GM21367 (cell line): ENCODE data around the gene RERE.

ENCODE experiments used
- ATAC-seq: cut with Tn5 transposase; IDR thresholded peaks from one replicate; pipeline ENCODE4 v1.9.1; 2021; ENCODE audit not compliant: unreplicated experiment

The RERE gene

DNA sequence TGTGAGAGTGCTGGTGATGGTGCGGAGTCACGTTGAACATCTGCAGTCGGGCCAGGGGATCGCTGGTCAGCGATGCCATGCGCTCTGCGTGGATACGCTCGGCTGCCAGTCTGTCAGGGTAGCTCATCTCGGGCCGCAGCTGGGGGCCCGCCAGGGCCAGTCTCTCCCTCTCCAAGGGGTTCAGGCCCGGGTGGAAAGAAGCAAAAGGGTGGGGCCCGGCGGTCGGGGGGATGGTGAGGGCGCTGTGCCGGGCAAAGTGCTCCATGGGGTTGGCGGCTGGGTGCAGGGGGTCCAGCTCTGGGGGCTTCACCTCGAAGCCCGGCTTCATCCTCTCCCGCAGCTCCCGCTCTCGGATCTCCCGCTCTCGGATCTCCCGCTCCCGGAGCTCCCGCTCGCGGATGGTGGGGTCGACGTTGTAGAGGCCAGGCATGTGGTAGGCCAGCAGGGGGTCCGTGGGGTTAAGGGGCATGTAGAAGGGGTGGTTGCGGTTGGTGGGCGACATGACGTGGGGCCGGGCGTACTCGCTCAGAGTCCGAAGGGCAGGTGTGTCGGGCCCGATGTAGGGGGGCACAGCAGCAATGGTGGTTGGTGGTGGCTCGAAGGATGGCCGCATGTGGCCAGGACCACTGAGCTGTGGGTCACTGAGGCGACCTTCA is 459.1 kb downstream of the RERE start:
- ATAC-seq: no peak

DNA sequence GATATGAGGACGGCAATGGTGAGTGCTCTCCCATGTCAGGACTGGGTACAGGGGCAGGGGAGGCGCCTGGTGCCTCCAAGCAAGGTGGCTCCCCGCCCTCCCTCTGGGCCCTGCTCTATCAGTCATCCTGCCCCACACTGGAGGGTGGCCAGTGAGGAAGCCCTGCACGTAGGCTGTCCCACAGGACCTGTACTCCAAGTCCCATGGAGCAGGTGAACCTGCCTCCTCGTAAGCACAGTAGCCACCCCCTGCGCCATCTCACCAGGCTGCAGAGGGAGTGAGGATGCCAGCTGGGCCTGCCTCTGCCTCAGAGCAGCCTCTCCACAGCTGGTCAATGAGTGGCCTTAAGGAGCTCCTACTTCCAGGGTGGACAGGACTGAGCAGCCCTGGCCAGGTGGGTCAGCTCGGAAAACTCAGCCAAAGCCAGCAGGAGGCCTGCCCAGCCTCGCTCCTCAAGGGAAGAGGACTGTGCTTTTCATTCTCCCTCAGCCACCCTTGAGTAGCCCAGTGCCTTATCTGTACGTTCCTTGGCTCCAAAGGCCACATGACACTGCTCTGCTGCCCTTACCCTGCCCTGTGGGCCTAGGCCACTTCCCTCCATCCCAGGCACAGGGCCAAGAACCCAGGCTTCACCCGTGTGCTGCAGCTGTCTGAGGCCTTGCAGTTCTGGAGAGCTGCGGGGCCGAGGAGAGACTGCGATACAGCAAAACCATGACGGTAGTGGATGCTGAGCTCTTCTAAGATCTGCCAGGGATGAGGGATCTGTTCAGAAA is 459.9 kb downstream of the RERE start:
- no peak for ATAC-seq

DNA sequence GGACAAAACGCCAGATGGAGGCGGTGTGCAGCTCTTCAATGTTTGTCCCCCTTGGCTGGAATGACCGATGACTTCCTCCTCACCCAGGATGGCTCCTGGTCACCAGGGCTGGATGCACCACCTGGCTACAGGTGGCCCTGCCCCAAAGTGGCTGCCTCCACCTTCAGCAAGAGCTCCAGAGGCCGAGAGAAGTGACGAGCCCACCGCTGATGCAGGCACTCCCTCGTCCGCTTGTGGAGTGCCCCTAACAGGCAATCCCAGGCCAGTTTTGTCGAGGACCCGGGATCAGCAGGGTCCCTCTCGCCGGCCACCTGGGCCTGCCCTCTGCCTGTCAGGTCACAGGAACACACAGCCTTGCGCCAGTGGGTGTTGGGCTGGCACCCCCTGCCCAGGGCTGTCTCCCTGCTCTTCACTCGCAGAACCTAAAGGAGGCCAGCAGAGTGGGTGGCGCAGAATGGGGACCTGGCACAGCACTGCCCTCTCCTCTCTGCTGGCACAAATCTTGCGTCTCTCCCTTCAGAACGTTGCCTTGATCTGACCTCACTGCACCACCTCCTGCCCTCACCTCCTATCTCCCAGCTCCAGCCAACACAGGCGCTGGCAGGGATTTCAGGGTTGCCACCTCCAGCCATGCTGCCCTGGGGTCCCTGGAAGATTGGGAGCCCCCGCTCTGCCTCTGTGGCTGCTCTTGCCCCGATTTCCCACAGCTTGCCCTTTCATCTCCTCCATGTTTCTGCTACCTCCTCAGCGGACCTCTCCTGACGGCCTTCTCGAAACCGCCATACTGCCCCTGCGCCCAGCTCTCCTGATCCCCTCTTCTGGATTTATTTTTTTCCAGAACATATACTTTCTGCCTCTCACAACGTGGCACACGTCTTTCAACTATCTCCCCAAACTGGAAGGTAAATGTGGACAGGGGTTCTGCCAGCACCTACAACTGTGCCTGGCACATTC is 460.9 kb downstream of the RERE start:
- no peak for ATAC-seq

DNA sequence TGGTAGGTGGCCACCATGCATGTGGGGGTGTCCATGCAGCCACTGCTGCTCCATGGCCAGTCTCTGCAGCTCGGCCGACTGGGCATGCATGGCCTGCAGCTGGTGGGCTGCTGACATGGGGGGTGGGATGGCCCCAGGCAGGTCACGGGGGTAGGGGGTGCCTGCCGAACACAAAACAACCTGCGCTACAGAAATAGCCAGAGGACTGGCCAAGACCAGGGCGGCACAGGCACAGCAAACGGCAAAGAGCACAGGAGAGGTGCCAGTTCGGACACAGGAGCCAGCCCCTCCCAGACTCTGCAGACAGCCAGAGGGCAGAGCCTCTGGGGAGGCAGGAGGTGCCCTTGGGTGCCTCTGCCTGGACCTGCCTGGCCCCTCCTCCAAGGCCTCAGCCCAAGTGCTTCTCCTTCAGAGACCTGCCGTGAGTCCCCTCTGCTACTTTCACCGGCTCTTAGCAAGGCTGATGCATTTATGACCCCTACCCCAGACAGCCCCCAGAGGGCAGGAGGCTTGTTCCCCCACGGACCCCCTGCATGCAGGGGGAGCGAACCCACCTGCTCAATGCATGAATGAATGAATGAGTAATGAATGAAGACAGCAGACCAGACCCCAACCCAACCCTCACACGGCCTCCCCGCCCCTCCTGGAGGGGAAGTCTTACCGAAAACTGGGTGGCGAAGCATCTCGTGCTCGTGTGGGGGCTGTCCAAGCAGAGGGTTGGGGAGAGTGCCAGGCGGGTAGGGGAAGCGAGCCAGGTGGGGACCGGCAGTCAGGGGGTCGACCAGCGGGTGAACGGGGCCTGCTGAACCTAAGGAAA is 461.8 kb downstream of the RERE start:
- no peak for ATAC-seq

DNA sequence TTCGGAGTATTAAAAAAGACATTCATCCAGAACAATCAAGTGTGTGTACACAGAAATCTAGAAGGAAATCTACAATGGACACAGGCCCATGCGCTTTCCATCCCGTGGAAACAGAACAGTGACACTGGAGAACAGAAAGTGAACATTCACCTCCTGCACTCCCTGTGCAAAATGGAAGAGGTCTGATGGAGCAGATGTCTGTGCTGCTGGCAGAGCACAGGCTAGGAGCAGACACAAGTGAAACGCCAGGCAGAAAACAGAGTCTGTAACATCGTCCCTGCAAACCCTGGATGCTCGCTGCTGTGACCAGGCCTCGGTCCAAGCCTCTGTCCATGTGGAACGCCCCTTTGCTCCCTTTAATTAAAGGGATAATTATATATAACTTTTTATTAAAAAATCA is 463.4 kb downstream of the RERE start:
- ATAC-seq: no peak

DNA sequence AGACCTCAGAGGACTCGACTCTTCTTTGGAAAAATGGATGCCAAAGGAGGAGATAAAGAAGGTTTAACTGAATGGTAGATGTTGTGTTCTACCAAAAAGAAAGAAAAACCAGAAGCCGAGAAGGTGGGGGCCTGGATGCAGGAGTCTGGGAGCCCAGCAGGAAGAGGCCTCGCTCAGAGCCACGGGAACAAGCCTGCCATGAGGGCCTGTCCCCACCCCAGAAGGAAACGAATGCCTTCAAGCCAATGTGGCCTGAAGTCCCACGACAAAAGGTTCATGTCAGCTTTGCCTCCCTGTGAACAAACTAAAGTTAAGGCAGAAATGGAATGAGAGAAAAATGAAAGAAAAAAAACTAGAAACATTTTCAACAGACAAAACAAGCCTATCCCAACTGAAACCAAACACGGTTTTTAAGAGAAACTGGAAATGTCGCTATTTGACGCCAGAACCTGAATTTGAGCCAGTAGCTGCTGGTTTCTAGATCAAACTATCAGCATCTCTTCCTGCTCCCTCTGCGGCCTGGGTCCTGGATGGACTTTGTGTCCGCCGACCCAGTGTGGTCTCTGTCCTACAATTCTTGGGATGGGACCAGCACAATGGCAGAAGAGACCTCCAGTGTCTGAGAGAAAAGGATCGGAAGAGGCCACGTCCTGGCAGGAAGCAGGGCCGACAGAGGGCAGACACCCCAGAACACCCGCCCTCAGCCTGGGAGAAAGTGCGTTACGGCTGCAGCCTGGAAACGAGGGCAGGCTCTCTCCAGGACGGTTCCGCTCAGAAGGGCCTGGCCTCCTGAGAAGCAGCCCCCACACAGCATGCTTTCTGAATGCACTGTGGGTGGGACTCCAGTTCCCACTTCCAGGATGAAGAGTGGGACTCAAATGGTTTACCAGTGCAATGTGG is 464.3 kb downstream of the RERE start:
- no peak for ATAC-seq

DNA sequence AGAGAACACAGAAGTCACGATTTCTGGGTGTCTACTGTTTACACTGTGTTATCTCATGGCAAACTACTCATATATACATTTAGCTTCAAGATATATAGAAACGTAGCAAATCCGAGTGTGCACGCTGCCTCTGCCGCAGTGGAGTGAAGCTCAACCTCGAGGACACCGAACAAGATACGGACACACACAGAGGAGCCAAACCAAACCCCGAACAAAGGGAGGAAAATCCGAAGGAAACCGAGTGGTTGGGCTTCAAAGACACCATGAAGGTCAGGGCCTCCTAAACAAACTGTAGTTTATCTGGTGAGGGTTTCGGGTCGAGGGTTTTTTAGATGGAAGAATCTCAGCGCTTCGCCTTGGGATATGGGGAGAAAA is 465.0 kb downstream of the RERE start:
- no peak for ATAC-seq

DNA sequence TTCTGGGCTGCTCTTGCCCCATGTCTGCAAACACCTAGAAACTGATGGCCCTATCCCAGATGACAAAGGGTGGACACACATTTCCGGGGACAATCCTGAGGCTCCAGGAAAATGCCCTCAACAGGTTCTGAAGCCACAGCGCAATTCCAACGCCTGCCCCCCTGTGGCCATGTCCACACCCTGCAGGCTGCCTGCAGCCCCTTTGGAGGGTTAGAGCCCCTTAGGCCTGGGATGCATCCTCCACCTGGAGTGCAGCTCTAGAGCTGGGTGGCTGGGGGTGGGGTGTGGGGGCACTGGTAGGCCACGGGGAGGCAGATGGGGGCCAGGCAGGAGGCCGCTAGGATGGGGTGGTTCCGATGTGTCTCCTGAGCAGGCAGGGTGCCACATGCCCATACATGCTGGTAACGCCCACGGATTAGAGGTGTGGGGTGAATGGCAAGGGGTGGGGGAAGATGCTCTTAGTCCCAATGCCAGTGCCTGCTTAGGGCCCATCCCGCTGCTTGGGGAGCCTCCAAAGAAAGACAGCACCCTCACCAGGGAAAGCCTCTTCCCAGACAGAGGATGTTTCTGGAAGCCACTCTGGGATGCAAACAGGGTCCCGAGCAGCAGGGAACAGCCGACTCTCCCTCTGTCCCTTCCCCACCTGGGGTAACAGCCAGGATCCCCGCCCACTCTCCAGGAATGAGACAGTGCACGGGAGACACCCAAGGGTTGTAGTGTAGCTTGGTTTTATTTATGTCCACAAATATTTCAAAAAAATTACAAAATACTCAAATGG is 465.6 kb downstream of the RERE start:
- no peak for ATAC-seq

DNA sequence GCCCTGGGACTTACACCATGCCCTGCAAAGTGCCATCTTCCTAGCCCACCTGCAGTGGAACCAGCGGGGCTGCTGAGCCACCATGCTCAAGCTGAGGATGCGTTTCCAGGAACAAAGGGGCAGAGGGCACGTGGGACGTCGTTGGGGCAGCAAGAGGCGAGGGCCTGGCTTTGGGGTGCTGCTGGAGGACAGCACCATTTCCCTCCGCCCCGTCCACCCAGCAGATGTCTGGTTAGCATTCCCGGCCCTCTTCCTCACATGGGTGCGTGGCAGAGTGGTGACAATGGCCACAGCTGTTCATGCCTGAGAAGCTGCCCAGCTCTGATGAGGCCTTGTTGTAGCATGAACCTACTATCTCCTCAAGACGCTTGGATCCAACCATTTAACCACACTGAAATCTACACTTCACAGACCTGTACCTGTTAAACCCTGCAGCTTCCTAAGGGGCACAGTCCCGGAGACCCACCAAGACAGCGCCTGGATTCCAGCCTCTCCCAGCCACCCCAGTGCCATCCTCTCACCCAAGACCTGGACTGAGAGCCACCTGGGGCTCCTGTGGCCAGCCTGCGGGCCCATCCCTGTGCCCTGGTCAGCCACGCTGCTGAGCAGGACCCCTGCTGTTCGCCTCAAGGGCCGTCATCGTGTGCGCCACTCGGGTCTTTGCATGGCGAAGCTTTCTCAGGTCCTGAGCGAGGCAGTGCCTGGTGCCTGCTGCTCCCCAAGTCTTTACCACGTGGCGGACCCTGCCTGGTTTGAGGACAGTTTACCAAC is 466.3 kb downstream of the RERE start:
- ATAC-seq: no peak

DNA sequence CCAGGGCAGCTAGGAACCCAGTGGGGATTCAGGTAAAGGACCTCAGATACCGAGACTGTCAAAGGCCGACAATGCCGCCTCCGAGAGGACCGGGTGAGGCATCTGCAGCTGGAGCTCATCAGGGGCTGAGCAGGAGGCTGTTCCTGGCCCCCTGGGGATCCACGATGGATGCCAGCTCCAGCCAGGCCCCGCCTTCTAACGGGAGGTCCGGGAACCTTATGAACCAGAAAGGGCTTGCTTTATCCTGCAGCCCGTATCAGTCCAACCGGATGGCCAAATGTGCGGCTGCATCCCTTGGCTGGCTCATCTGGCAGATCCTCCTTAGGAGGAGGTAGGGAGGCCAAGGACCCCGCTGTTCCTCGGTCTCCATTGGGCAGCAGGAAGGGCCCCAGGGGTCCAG is 467.5 kb downstream of the RERE start:
- ATAC-seq: no peak

DNA sequence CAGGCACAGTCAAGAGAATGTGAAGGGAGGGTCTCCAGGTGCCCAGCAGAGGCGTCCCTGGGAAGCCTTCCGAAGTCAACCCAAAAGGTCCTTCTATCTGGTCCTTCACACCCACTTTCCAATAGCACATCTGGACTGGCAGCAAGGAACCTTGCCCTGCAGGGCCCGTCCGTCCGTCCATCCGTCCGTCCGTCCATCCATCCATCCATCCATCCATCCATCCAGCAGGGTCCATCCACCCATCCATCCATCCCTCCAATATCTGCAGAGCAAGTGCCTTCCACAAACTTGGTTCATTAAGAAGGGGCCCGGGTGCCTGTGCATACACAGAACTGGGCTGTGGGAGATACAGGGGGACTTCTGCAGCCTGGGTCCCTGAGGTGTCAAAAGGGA is 468.0 kb downstream of the RERE start:
- ATAC-seq: no peak

DNA sequence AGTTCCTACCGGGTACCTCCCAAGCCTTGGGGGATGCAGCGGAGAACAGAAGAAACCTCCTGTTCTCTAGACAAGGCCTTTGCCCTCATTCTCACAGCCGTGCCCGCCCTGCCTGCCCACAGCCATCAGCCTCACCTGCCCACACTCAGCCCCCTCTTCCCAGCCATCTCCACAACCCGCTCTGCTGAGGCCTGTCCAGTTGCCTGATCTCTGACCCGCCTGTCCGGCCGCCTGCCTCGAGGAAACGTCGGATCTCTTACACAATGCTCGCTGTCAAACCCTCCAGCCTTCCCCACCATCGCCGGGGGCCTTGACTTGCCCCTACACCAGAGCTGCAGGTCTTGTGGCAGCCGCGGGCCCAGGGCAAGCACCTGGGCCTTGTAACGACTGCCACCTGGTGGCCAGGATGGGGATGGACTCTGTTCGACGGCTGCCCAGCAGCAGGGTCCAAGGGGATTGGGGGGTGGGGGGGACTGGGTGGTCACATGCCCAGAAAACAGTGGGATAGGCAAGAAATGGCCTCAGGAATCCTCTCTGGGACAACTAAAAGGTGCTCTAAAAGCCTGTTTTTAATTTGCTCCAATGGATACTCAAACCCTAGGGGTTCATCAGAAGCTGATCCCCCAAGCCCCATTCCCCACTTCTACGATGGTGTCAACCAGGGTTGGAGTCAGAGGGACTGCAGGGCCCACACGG is 468.5 kb downstream of the RERE start:
- ATAC-seq: no peak

DNA sequence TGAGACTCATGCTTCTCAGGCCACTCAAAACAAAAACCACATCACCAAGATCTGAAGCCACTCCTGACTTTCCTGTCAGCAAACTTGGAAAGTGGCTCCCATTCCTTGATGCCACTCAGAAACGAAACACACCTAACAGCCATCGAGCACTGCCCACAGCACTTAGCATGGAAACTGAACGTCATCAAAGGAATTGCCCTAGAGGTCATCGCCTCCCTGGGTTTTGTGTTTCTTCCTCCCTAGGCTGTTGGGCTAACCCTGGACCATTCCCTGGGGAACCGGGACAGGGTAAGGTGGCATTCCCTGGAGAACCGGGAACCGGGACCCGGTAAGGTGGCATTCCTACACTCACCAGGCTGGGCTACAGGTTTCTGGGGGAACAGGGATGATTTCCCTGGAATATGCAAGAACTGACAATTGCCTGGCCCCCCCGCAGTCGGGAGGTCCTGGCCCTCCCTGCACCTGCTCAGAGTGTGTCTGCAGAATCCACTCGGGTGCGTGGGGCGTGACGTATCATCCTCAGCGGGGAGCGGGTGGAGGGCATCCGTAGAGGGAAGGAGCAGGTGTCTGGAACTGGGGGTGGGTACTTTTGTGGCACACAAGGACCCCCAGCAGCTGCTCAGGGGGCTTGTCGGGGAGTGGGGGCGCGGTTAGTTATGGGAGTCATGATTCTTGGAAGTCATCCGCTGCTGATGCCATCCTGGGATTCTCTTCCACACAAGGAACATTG is 469.2 kb downstream of the RERE start:
- no peak for ATAC-seq

DNA sequence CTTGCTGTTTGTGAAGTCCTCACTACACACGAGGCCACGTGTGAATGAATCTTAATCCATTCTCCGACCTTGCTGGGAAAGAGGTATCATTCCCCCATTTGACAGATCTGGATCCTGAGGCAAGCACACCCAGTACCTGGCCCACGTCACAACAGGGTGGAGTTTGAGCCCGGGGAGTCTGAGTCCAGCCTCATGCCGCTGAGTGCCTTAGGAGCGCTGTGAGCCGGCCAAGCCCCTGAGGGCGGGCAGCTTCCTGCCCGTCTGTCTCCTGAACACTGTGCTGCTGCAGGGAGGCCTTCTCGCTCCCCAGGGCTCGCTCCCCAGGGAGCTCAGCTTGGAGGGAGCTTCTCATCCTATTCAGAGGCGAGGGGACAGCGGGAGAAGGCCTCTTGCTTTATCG is 469.8 kb downstream of the RERE start:
- no peak for ATAC-seq

DNA sequence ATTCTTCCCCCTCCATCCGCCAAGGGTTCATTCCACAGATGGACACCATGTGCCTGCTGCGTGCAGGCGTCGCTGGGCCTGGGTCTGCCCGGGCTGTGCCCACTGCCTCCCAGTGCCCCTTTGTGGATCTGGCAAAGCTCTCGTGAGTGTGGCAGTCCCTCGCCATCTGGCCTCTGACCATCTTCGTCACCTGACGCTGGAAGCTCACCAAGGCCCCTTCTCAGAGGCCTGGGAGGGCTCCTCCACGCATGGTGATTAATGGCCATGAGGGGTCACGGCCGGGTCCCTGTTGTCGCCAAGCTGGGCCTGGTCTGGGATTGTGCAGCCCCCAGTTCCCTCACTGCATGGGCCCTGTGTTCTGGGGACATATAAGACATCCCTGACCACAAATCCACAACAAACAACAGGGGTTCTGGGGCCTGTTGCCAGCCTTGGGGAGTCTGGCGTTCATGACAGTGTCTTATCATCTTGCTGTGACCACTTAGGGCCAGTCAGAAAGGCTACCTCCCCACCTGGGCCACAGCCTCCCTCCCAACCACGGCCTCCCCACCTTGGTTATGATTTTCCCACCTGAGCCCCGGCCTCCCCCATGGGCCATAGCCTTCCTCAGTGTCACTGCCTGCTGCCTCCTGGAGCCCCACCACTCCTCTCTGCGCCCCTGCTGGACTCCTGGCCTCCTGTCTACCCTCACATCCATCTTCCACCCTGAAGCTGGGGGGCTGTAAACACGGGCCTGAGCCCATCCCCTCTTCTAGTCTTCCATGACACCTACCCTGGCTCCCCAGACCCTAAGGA is 471.6 kb downstream of the RERE start:
- no peak for ATAC-seq

DNA sequence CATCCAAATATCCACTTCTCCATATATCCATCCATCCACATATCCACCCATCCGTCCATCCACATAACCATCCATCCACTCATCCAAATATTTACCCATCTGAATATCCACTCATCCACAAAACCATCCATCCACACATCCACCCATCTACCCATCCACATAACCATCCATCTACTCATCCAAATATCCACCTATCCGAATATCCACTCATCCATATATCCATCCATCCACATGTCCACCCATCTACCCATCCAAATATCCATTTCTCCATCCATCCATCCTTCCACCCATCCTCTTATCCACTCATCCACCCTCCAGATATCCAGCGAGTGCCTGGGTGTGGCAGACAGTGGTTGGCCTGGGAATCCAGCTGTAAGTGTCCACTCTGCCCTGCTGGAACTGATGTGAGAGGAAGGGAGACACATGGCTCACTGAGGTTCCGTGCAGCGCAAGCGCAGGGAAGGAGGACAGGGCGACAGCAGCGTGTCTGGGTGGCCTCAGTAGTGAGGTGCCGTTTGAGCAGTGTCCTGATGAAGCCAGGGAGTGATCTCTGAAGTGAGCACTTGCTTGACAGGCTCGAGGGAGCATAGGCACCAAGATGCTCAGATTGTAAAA is 472.4 kb downstream of the RERE start:
- ATAC-seq: no peak
